HCT116 (cell line): Measurements from ENCODE around the gene CLIC3. TPM values are rescaled to one million over a fixed set of nuclear protein-coding genes. Genes with fewer than 3 reads are reported as not detected.

Source experiments
- ATAC-seq: fragments of 200-7000 bp; cut with Tn5 transposase; 2 replicates; pipeline ENCODE4 v1.9.1; 2020; ENCODE audit warnings: mild to moderate bottlenecking, moderate library complexity
- BruUV-seq: library from RNA; stranded (reverse); fragments of 400-500 nt; replicated peaks from 2 replicates; lab custom pipeline; 2021; lab: Mats Ljungman, UMichigan
- CTCF ChIA-PET: fragments of 300-600 bp; sonication (Branson Sonifier 250); formaldehyde crosslinking; loops from one replicate; lab custom pipeline; 2021; ENCODE audit warnings: antibody characterized with exemption; lab: Charles Lee
- POLR2A ChIA-PET: fragments of 300-600, 350-600 bp; sonication (Branson Sonifier 250); formaldehyde crosslinking; loops from one replicate; lab custom pipeline; 2021; ENCODE audit warnings: antibody characterized with exemption; lab: Charles Lee
- RAD21 ChIA-PET, 2 experiments: fragments of 300-600 bp; sonication (Branson Sonifier 250); formaldehyde crosslinking; loops; one replicate each; lab custom pipeline; 2023; ENCODE audit warnings: low total read pairs in 2 of 2; ENCODE audit not compliant: uncharacterized antibody in 2 of 2, unreplicated experiment in 2 of 2, low non-redundant PET in 1 of 2; lab: Charles Lee
- DNase-seq: peaks from one replicate; pipeline ENCODE4 v3.0.0-alpha.2; 2010; ENCODE audit warnings: low read depth, low spot score
- H2AFZ ChIP-seq: fragments of 200-600 bp; shearing (Covaris generic), sonication (generic); 2 replicates; pipeline ENCODE4 v1.6.1; 2017; ENCODE audit warnings: low read depth, mixed run types, mixed read lengths, antibody characterized with exemption, low read length; ENCODE audit not compliant: poor library complexity, severe bottlenecking
- H3K27ac ChIP-seq: 2 replicates; pipeline ENCODE4 v1.5.1; 2012; ENCODE audit warnings: low read depth, low read length
- H3K27me3 ChIP-seq: fragments of 200-600 bp; sonication (generic); 2 replicates; pipeline ENCODE4 v1.6.1; 2016; ENCODE audit warnings: mixed run types, low read length, mixed read lengths; ENCODE audit not compliant: insufficient read depth
- H3K36me3 ChIP-seq, 2 experiments: fragments of 200-500 bp in 1 of 2; fragments of 200-600 bp in 1 of 2; sonication (Bioruptor generic) in 1 of 2; sonication (generic) in 1 of 2; 2 replicates each; pipeline versions ENCODE4 v1.5.1 to v1.6.1; 2014 to 2016; ENCODE audit warnings: low read length in 2 of 2, inconsistent platforms in 1 of 2, mixed read lengths in 1 of 2, mixed run types in 1 of 2; ENCODE audit not compliant: insufficient read depth in 2 of 2, control insufficient read depth in 1 of 2
- H3K4me1 ChIP-seq, 2 experiments: fragments of 200-600 bp in 1 of 2; sonication (generic) in 1 of 2; 2 replicates each; pipeline versions ENCODE4 v1.5.1 to v1.6.1; 2012 to 2017; ENCODE audit warnings: low read length in 2 of 2, inconsistent platforms in 1 of 2, mild to moderate bottlenecking in 1 of 2, mixed read lengths in 1 of 2, mixed run types in 1 of 2, moderate library complexity in 1 of 2; ENCODE audit not compliant: insufficient read depth in 2 of 2, control insufficient read depth in 1 of 2
- H3K4me2 ChIP-seq: fragments of 200-600 bp; sonication (generic); 2 replicates; pipeline ENCODE4 v1.6.1; 2017; ENCODE audit warnings: mixed run types, low read length, mixed read lengths
- H3K4me3 ChIP-seq, 2 experiments: fragments of 200-600 bp in 1 of 2; sonication (generic) in 1 of 2; replicated peaks in 1 of 2; 2 replicates each; pipeline ENCODE4 v1.5.1; 2011 to 2016; ENCODE audit warnings: low read length in 2 of 2, control low read depth in 1 of 2, low read depth in 1 of 2, mild to moderate bottlenecking in 1 of 2, mixed read lengths in 1 of 2, mixed run types in 1 of 2
- H3K79me2 ChIP-seq: fragments of 200-600 bp; sonication (generic); 2 replicates; pipeline ENCODE4 v1.6.1; 2017; ENCODE audit warnings: mild to moderate bottlenecking, mixed run types, low read length, moderate library complexity, mixed read lengths; ENCODE audit not compliant: insufficient read depth
- H3K9ac ChIP-seq: fragments of 200-600 bp; sonication (generic); 2 replicates; pipeline ENCODE4 v1.6.1; 2016; ENCODE audit warnings: low read length, mixed read lengths
- H3K9me2 ChIP-seq: fragments of 200-600 bp; sonication (generic), shearing (Covaris generic); 2 replicates; pipeline ENCODE4 v1.6.1; 2017; ENCODE audit warnings: mixed run types, mild to moderate bottlenecking, moderate library complexity; ENCODE audit not compliant: insufficient read depth
- H3K9me3 ChIP-seq, 2 experiments: fragments of 200-500 bp in 1 of 2; fragments of 200-600 bp in 1 of 2; sonication (Bioruptor generic) in 1 of 2; sonication (generic) in 1 of 2; 2 replicates each; pipeline ENCODE4 v1.6.1; 2014 to 2017; ENCODE audit warnings: low read length in 2 of 2, mixed read lengths in 2 of 2, inconsistent platforms in 1 of 2, low read depth in 1 of 2, mild to moderate bottlenecking in 1 of 2, mixed run types in 1 of 2, moderate library complexity in 1 of 2; ENCODE audit not compliant: control insufficient read depth in 1 of 2, insufficient read depth in 1 of 2
- H4K20me1 ChIP-seq: fragments of 200-600 bp; sonication (generic), shearing (Covaris generic); 2 replicates; pipeline ENCODE4 v1.6.1; 2017; ENCODE audit warnings: mixed run types, mild to moderate bottlenecking, moderate library complexity; ENCODE audit not compliant: insufficient read depth
- CBX3 ChIP-seq: IDR thresholded peaks from 2 replicates; pipeline ENCODE4 v1.6.1; 2012; ENCODE audit warnings: low read depth
- CEBPB ChIP-seq: IDR thresholded peaks from 2 replicates; pipeline ENCODE4 v1.6.1; 2012; ENCODE audit warnings: low read depth
- EGR1 ChIP-seq: IDR thresholded peaks from 2 replicates; pipeline ENCODE4 v1.6.1; 2012; ENCODE audit warnings: low read depth
- ELF1 ChIP-seq: IDR thresholded peaks from 2 replicates; pipeline ENCODE4 v1.6.1; 2012; ENCODE audit warnings: low read depth, borderline replicate concordance
- EZH2 ChIP-seq: fragments of 200-600 bp; sonication (generic); IDR thresholded peaks from 2 replicates; pipeline ENCODE4 v1.6.1; 2017; ENCODE audit warnings: antibody characterized with exemption, mixed run types
- FOSL1 ChIP-seq: IDR thresholded peaks from 2 replicates; pipeline ENCODE4 v1.6.1; 2012; ENCODE audit warnings: low read depth
- POLR2A ChIP-seq: IDR thresholded peaks from 2 replicates; pipeline ENCODE4 v1.7.0; 2011; ENCODE audit warnings: borderline replicate concordance; ENCODE audit not compliant: insufficient read depth, insufficient read length; ENCODE audit errors: extremely low read depth
- POLR2AphosphoS5 ChIP-seq: IDR thresholded peaks from 2 replicates; pipeline ENCODE4 v1.6.1; 2011; ENCODE audit warnings: mild to moderate bottlenecking, low read depth, low read length, moderate library complexity
- RAD21 ChIP-seq: IDR thresholded peaks from 2 replicates; pipeline ENCODE4 v1.6.1; 2012; ENCODE audit warnings: low read depth, mild to moderate bottlenecking
- SIN3A ChIP-seq: IDR thresholded peaks from 2 replicates; pipeline ENCODE4 v1.6.1; 2012; ENCODE audit warnings: low read depth
- TCF7L2 ChIP-seq: IDR thresholded peaks from 2 replicates; pipeline ENCODE4 v1.7.0; 2011; ENCODE audit warnings: borderline replicate concordance, inconsistent platforms; ENCODE audit not compliant: insufficient read depth, insufficient read length; ENCODE audit errors: extremely low read depth
- YY1 ChIP-seq: IDR thresholded peaks from 2 replicates; pipeline ENCODE4 v1.6.1; 2011; ENCODE audit warnings: low read length, low read depth, moderate library complexity, mild to moderate bottlenecking; ENCODE audit not compliant: insufficient replicate concordance; ENCODE audit errors: extremely low read depth
- ZFX ChIP-seq: fragments of 450-650 bp; IDR thresholded peaks from 2 replicates; pipeline ENCODE4 v1.6.1; 2017
- ZNF274 ChIP-seq: fragments of 200-500 bp; sonication (Bioruptor generic); IDR thresholded peaks from 2 replicates; pipeline ENCODE4 v1.6.1; 2014; ENCODE audit warnings: mild to moderate bottlenecking, low read depth, low read length, inconsistent platforms
- intact Hi-C: fragments of 100-400 bp; cut with micrococcal nuclease; formaldehyde crosslinking; loops from 2 replicates; pipeline ENCODE4 v1.10.0; 2022
- total RNA-seq: library from RNA; stranded (reverse); gene quantifications from one replicate; pipeline ENCODE4 v1.2.1, GENCODE V29; 2021; ENCODE audit not compliant: unreplicated experiment
- TF ChIP-seq, protein P1 (sequence below): IDR thresholded peaks from 2 replicates; pipeline ENCODE4 v1.6.1; 2012
- TF ChIP-seq, protein P2 (sequence below): IDR thresholded peaks from 2 replicates; pipeline ENCODE4 v1.6.1; 2011; ENCODE audit warnings: mild to moderate bottlenecking, low read length, moderate library complexity; ENCODE audit not compliant: insufficient replicate concordance; ENCODE audit errors: extremely low read depth
- TF ChIP-seq, protein P3 (sequence below): IDR thresholded peaks from 2 replicates; pipeline ENCODE4 v1.6.1; 2012

Gene CLIC3
- total RNA-seq, 1 experiment from 2014 or later, result 8.4 TPM

DNA sequence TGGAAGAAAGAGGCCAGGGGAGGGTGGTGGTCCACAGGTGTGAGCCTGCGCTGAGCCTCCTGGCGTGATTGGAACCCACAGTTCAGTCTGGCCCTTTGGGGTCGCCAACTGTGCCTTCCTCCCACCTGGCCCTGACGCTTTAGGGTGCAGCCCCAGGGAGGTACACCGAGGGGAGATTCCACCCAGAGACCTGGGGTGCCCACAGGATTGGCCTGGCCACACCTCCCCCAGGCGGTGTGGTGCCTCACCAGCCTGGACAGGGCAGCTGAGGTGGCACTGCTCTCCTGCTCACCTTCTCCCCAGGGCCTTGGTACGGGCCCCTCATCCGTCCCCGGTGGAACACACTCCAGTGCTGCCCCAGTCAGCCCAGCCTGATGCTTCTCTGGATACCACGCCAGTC, 1.0 kb upstream of the CLIC3 start:
- no peak for DNase-seq
- no peak overlapping the region for H2AFZ ChIP-seq
- RAD21 ChIA-PET, result no interaction called here
- TF ChIP-seq TCF7L2 (no peak), CEBPB (no peak), CBX3 (no peak), SIN3A (no peak), ELF1 (no peak), FOSL1 (no peak), EGR1 (no peak), POLR2A (no peak)
- TF ChIP-seq, protein P1, sequence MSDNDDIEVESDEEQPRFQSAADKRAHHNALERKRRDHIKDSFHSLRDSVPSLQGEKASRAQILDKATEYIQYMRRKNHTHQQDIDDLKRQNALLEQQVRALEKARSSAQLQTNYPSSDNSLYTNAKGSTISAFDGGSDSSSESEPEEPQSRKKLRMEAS, result no peak
- TF ChIP-seq, all 23 proteins: peak for 0
- no TSS peak for BruUV-seq
- peak overlapping the region; percentile 57 for H3K9ac ChIP-seq
- CTCF ChIA-PET, result no interaction called here
- peaks cover 53 to 82% of the 10 kb centered on the region in 2 experiments for H3K4me1 ChIP-seq
- peak overlapping the region; percentile 88 for H3K4me2 ChIP-seq
- peaks cover 19% of the 10 kb centered on the region for H3K79me2 ChIP-seq
- peaks cover 0 to 12% of the 10 kb centered on the region in 2 experiments; a peak in 2 of 4 replicates for H3K36me3 ChIP-seq
- ATAC-seq, result peak; percentile 8
- POLR2A ChIA-PET, result no interaction called here
- peak overlapping the region; percentile 95 for H3K27ac ChIP-seq
- no peaks in the 10 kb centered on the region for H3K9me3 ChIP-seq
- H4K20me1 ChIP-seq, result no peaks in the 10 kb centered on the region
- no peaks in the 10 kb centered on the region for H3K9me2 ChIP-seq
- H3K4me3 ChIP-seq, result peak overlapping the region; percentile 40 to 56; a peak in 3 of 4 replicates
- intact Hi-C loops, result no loop called here
- no peaks in the 10 kb centered on the region for H3K27me3 ChIP-seq

DNA sequence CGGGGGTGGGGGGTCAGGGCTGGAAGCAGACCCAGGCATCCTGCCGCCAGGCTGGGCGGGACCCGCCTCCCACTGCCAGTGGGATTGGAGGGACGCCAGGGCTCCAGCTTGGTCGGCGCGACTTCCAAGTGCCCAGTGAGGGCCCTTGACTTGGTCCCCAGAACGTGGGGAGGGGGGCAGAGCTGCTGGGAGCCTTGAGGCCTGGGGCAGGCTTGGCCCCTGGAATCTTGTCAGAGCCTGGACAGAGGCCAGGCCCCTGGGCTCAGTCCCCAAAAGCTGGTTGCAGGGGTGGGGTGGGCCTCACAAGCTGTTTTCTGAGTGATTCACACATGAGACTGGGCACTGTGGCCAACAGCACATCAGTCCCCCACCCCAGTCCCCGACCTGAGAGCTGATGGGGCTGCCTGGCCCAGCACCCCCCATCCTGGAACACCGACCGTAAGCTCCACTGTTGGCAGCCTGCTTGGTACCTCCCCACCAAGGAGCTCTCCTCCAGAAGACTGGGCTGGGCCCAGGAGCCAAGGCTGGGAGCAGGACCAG, 526 bp downstream of the CLIC3 start:
- POLR2A ChIA-PET, result no interaction called here
- BruUV-seq, result no TSS peak
- TF ChIP-seq, protein P2, sequence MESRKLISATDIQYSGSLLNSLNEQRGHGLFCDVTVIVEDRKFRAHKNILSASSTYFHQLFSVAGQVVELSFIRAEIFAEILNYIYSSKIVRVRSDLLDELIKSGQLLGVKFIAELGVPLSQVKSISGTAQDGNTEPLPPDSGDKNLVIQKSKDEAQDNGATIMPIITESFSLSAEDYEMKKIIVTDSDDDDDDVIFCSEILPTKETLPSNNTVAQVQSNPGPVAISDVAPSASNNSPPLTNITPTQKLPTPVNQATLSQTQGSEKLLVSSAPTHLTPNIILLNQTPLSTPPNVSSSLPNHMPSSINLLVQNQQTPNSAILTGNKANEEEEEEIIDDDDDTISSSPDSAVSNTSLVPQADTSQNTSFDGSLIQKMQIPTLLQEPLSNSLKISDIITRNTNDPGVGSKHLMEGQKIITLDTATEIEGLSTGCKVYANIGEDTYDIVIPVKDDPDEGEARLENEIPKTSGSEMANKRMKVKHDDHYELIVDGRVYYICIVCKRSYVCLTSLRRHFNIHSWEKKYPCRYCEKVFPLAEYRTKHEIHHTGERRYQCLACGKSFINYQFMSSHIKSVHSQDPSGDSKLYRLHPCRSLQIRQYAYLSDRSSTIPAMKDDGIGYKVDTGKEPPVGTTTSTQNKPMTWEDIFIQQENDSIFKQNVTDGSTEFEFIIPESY, result no peak
- TF ChIP-seq RAD21, result no peak
- no peak for TF ChIP-seq EZH2
- TF ChIP-seq ZNF274, result no peak
- no peak for TF ChIP-seq ELF1
- TF ChIP-seq YY1, result no peak
- TF ChIP-seq CBX3, result no peak
- TF ChIP-seq, protein P3, sequence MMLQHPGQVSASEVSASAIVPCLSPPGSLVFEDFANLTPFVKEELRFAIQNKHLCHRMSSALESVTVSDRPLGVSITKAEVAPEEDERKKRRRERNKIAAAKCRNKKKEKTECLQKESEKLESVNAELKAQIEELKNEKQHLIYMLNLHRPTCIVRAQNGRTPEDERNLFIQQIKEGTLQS, result no peak
- TF ChIP-seq ZFX, result no peak
- TF ChIP-seq CEBPB, result no peak
- TF ChIP-seq, protein P1, result no peak
- no peak for TF ChIP-seq POLR2AphosphoS5

More for the DNA sequence above, 526 bp downstream of the CLIC3 start:
- ATAC-seq (peak; percentile 4), DNase-seq (no peak)
- intact Hi-C loops, result no loop called here
- Histone ChIP-seq H3K27ac (peak overlapping the region; percentile 95), H3K36me3 (peaks cover 0 to 12% of the 10 kb centered on the region in 2 experiments; a peak in 2 of 4 replicates), H3K9me2 (no peaks in the 10 kb centered on the region), H3K27me3 (no peaks in the 10 kb centered on the region), H3K4me2 (peak overlapping the region; percentile 88), H4K20me1 (no peaks in the 10 kb centered on the region), H2AFZ (no peak overlapping the region), H3K9ac (peak overlapping the region; percentile 57), H3K4me3 (peak overlapping the region; percentile 40 to 56), H3K4me1 (peaks cover 54 to 80% of the 10 kb centered on the region in 2 experiments), H3K79me2 (peaks cover 20% of the 10 kb centered on the region), H3K9me3 (no peaks in the 10 kb centered on the region; a peak in 1 of 4 replicates)
- ChIA-PET RAD21 (interaction anchor here in 1 of 2 experiments (0.6 to 1.1 kb wide), 2 partner anchors 48 to 596 kb away, joined by 3 read pairs; no protein-coding TSS in a partner anchor), CTCF (interaction anchor here (1.0 to 1.5 kb wide), 4 partner anchors 34 to 241 kb away, joined by 3 to 11 read pairs (median 4); no protein-coding TSS in a partner anchor)
